K562 (cell line): Measurements from ENCODE around the gene SPNS1.

Source experiments
- NEUROD1 ChIP-seq: fragments of 150-350 bp; IDR thresholded peaks from 2 replicates; pipeline ENCODE4 v1.6.1; 2014; ENCODE audit warnings: borderline replicate concordance, low read length, low read depth; ENCODE audit not compliant: partially characterized antibody
- NR2C2 ChIP-seq, 2 experiments: fragments of 200-800 bp in 1 of 2; sonication (Bioruptor generic) in 1 of 2; sonication (generic) in 1 of 2; formaldehyde crosslinking in 1 of 2; IDR thresholded peaks; 2 replicates each; pipeline versions ENCODE4 v1.6.1 to v1.8.0; 2016 to 2022; ENCODE audit warnings: mild to moderate bottlenecking in 1 of 2, missing compliant biosample characterization in 1 of 2, missing genetic modification characterization in 1 of 2, missing genetic modification reagents in 1 of 2
- POLR2A ChIP-seq: fragments of 450-650 bp; conservative IDR thresholded peaks from 2 replicates; pipeline ENCODE4 v1.6.1; 2016
- POLR2AphosphoS5 ChIP-seq: IDR thresholded peaks from 2 replicates; pipeline ENCODE4 v1.6.1; 2011; ENCODE audit warnings: mild to moderate bottlenecking, low read depth, low read length, moderate library complexity; ENCODE audit not compliant: control insufficient read depth, insufficient read depth
- PTBP1 ChIP-seq: fragments of 200-400 bp; formaldehyde crosslinking; IDR thresholded peaks from 2 replicates; pipeline ENCODE4 v1.6.1; 2017; ENCODE audit warnings: low read depth, low read length
- SP1 ChIP-seq: sonication (generic); formaldehyde crosslinking; IDR thresholded peaks from 2 replicates; pipeline ENCODE4 v1.8.1; 2022; ENCODE audit warnings: mild to moderate bottlenecking, missing genetic modification reagents
- ZNF174 ChIP-seq: fragments of 250-450 bp; sonication (Bioruptor Pico); IDR thresholded peaks from 2 replicates; pipeline ENCODE4 v1.4.0; 2020; ENCODE audit warnings: mild to moderate bottlenecking
- ZNF274 ChIP-seq: IDR thresholded peaks from 2 replicates; pipeline ENCODE4 v1.6.1; 2011; ENCODE audit warnings: low read depth, mild to moderate bottlenecking, low read length, moderate library complexity, borderline replicate concordance
- TF ChIP-seq, protein P1 (sequence below): sonication (generic); formaldehyde crosslinking; IDR thresholded peaks from 2 replicates; pipeline ENCODE4 v1.4.0; 2020; ENCODE audit warnings: mild to moderate bottlenecking, missing genetic modification reagents
- TF ChIP-seq, protein P2 (sequence below): fragments of 150-350 bp; IDR thresholded peaks from 2 replicates; pipeline ENCODE4 v1.6.1; 2014; ENCODE audit warnings: low read depth, mild to moderate bottlenecking, low read length, borderline replicate concordance
- TF ChIP-seq, protein P3 (sequence below), 2 experiments: fragments of 450-650 bp; formaldehyde crosslinking in 1 of 2; IDR thresholded peaks; 2 replicates each; pipeline versions ENCODE4 v1.4.0 to v1.6.1; 2014 to 2020; ENCODE audit warnings: mild to moderate bottlenecking in 2 of 2, borderline replicate concordance in 1 of 2, low read depth in 1 of 2
- TF ChIP-seq, protein P4 (sequence below), 3 experiments: IDR thresholded peaks in 2 of 3; conservative IDR thresholded peaks in 1 of 3; 2 replicates each; pipeline ENCODE4 v1.5.1; 2011 to 2012; ENCODE audit warnings: low read length in 3 of 3, mild to moderate bottlenecking in 3 of 3, control low read depth in 2 of 3, improper control_type of control experiment in 1 of 3, inconsistent platforms in 1 of 3, low read depth in 1 of 3, mixed read lengths in 1 of 3, moderate library complexity in 1 of 3; ENCODE audit not compliant: insufficient read depth in 2 of 3

DNA sequence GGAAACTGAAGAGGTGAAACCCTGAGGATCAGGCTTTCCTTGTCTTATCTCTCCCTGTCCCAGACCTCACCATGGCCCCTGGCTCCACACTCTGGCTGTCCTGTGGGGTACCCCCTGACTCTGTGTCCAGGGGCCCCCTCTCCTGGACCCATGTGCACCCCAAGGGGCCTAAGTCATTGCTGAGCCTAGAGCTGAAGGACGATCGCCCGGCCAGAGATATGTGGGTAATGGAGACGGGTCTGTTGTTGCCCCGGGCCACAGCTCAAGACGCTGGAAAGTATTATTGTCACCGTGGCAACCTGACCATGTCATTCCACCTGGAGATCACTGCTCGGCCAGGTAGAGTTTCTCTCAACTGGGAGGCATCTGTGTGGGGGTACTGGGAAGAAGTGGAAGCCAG lies 41.4 kb upstream of the SPNS1 start:
- no peak for TF ChIP-seq SP1 (CRISPR knock-in tag)
- TF ChIP-seq PTBP1: no peak
- TF ChIP-seq NR2C2 (CRISPR knock-in tag; IDR thresholded peaks at IDR 0.05): no peak
- no peak for TF ChIP-seq NR2C2 (tag; IDR thresholded peaks at IDR 0.05)
- TF ChIP-seq, protein P1, sequence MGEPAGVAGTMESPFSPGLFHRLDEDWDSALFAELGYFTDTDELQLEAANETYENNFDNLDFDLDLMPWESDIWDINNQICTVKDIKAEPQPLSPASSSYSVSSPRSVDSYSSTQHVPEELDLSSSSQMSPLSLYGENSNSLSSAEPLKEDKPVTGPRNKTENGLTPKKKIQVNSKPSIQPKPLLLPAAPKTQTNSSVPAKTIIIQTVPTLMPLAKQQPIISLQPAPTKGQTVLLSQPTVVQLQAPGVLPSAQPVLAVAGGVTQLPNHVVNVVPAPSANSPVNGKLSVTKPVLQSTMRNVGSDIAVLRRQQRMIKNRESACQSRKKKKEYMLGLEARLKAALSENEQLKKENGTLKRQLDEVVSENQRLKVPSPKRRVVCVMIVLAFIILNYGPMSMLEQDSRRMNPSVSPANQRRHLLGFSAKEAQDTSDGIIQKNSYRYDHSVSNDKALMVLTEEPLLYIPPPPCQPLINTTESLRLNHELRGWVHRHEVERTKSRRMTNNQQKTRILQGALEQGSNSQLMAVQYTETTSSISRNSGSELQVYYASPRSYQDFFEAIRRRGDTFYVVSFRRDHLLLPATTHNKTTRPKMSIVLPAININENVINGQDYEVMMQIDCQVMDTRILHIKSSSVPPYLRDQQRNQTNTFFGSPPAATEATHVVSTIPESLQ (CRISPR knock-in tag): no peak
- TF ChIP-seq ZNF174 (CRISPR knock-in tag): no peak
- TF ChIP-seq, protein P2, sequence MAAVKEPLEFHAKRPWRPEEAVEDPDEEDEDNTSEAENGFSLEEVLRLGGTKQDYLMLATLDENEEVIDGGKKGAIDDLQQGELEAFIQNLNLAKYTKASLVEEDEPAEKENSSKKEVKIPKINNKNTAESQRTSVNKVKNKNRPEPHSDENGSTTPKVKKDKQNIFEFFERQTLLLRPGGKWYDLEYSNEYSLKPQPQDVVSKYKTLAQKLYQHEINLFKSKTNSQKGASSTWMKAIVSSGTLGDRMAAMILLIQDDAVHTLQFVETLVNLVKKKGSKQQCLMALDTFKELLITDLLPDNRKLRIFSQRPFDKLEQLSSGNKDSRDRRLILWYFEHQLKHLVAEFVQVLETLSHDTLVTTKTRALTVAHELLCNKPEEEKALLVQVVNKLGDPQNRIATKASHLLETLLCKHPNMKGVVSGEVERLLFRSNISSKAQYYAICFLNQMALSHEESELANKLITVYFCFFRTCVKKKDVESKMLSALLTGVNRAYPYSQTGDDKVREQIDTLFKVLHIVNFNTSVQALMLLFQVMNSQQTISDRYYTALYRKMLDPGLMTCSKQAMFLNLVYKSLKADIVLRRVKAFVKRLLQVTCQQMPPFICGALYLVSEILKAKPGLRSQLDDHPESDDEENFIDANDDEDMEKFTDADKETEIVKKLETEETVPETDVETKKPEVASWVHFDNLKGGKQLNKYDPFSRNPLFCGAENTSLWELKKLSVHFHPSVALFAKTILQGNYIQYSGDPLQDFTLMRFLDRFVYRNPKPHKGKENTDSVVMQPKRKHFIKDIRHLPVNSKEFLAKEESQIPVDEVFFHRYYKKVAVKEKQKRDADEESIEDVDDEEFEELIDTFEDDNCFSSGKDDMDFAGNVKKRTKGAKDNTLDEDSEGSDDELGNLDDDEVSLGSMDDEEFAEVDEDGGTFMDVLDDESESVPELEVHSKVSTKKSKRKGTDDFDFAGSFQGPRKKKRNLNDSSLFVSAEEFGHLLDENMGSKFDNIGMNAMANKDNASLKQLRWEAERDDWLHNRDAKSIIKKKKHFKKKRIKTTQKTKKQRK: no peak
- no peak for TF ChIP-seq ZNF274
- TF ChIP-seq POLR2A: no peak
- TF ChIP-seq POLR2AphosphoS5: no peak
- TF ChIP-seq, protein P3, sequence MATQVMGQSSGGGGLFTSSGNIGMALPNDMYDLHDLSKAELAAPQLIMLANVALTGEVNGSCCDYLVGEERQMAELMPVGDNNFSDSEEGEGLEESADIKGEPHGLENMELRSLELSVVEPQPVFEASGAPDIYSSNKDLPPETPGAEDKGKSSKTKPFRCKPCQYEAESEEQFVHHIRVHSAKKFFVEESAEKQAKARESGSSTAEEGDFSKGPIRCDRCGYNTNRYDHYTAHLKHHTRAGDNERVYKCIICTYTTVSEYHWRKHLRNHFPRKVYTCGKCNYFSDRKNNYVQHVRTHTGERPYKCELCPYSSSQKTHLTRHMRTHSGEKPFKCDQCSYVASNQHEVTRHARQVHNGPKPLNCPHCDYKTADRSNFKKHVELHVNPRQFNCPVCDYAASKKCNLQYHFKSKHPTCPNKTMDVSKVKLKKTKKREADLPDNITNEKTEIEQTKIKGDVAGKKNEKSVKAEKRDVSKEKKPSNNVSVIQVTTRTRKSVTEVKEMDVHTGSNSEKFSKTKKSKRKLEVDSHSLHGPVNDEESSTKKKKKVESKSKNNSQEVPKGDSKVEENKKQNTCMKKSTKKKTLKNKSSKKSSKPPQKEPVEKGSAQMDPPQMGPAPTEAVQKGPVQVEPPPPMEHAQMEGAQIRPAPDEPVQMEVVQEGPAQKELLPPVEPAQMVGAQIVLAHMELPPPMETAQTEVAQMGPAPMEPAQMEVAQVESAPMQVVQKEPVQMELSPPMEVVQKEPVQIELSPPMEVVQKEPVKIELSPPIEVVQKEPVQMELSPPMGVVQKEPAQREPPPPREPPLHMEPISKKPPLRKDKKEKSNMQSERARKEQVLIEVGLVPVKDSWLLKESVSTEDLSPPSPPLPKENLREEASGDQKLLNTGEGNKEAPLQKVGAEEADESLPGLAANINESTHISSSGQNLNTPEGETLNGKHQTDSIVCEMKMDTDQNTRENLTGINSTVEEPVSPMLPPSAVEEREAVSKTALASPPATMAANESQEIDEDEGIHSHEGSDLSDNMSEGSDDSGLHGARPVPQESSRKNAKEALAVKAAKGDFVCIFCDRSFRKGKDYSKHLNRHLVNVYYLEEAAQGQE (IDR thresholded peaks at IDR 0.05; ENCODE audit: borderline replicate concordance): no peak
- TF ChIP-seq, protein P3 (CRISPR knock-in tag; IDR thresholded peaks at IDR 0.05; ENCODE audit: low read depth): no peak
- TF ChIP-seq, protein P4, sequence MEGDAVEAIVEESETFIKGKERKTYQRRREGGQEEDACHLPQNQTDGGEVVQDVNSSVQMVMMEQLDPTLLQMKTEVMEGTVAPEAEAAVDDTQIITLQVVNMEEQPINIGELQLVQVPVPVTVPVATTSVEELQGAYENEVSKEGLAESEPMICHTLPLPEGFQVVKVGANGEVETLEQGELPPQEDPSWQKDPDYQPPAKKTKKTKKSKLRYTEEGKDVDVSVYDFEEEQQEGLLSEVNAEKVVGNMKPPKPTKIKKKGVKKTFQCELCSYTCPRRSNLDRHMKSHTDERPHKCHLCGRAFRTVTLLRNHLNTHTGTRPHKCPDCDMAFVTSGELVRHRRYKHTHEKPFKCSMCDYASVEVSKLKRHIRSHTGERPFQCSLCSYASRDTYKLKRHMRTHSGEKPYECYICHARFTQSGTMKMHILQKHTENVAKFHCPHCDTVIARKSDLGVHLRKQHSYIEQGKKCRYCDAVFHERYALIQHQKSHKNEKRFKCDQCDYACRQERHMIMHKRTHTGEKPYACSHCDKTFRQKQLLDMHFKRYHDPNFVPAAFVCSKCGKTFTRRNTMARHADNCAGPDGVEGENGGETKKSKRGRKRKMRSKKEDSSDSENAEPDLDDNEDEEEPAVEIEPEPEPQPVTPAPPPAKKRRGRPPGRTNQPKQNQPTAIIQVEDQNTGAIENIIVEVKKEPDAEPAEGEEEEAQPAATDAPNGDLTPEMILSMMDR (IDR thresholded peaks at IDR 0.05 in 2 of 3, conservative IDR thresholded peaks at IDR 0.05 in 1 of 3; ENCODE audit: insufficient read depth in 2 of 3, low read depth in 1 of 3, low read length in 3 of 3): no peak
- no peak for TF ChIP-seq NEUROD1
